Cardiac fibroblast (primary cell): ENCODE results near the gene PPDPF.

Source experiments
- DNase-seq, 2 donors: peaks; one replicate each; pipeline versions ENCODE4 v3.0.0 to v3.0.0-alpha.2; 2010; ENCODE audit warnings: low read depth in 2 of 2
- H3K4me3 ChIP-seq, 2 donors: replicated peaks in 1 of 2; 1 replicate in 1 of 2; 2 replicates in 1 of 2; pipeline ENCODE4 v1.5.1; 2011; ENCODE audit warnings: low read depth in 2 of 2, low read length in 2 of 2, mild to moderate bottlenecking in 2 of 2, moderate library complexity in 1 of 2
- TF ChIP-seq, protein P1 (sequence below): IDR thresholded peaks from one replicate; pipeline ENCODE4 v1.5.1; 2011; ENCODE audit warnings: low read depth, mild to moderate bottlenecking, low read length, inconsistent platforms

The PPDPF gene

DNA sequence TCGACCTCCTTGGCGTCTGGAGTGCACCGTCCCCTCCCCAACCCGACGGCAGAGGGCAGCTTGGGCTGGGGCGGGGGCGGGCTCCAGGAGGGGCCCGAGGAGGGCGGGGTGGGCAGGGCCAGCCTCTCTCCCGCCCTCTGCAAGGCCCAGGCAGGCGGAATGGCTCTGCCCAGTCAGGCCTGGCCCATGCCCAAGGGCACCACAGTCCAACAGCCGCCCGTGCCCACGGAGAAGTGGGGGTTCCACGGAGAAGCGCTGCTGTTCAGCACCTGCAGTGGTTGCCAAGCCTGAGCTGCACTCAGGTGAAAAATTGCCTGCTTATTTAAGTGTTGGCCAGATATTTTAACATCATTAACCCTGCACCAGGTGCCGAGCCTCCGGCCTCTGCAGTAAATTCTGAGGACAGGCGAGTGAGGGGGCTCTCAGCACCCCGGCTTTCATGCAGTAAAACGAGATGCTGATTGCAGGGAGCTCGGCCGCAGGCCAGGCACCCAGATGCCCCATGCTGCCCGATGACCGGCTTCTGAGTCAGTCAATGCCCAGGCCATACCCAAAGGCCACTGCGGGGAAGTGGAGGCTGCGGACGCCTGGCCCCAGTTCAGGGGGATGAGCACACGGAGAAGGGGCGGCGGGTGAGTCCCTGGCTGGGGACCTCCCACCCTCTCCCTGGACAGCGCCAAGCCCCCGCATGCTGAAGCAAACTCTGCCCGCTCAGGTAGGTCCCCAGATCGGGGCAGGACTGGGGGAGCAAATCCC, 27.3 kb downstream of the PPDPF start, which contains the start of gene SRMS:
TSS of gene SRMS (minus strand) at position 25 of the 756 bp plus-strand sequence. CDS start 286 bp downstream, outside the sequence.
- H3K4me3 ChIP-seq, result no peak within 1 kb of the TSS
- DNase-seq, result no peak
- TF ChIP-seq, protein P1, sequence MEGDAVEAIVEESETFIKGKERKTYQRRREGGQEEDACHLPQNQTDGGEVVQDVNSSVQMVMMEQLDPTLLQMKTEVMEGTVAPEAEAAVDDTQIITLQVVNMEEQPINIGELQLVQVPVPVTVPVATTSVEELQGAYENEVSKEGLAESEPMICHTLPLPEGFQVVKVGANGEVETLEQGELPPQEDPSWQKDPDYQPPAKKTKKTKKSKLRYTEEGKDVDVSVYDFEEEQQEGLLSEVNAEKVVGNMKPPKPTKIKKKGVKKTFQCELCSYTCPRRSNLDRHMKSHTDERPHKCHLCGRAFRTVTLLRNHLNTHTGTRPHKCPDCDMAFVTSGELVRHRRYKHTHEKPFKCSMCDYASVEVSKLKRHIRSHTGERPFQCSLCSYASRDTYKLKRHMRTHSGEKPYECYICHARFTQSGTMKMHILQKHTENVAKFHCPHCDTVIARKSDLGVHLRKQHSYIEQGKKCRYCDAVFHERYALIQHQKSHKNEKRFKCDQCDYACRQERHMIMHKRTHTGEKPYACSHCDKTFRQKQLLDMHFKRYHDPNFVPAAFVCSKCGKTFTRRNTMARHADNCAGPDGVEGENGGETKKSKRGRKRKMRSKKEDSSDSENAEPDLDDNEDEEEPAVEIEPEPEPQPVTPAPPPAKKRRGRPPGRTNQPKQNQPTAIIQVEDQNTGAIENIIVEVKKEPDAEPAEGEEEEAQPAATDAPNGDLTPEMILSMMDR, result no peak

DNA sequence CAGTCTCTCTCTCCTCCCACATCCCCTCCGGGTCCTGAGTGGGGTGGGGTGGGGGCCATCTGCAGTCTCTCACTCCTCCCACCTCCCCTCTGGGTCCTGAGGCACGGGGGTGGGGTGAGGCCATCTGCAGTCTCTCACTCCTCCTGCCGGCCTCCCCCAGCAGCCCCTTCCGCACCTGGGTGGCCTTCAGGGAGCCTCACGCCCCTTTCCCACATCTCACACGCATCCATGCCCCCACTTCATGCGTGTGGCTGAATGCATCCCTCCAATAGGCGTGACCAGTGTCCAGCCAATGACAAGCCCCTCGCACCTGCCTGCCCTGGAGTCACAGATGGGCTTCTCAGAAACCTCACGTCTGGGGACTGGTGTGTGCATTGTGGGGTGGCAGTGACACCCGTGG, 28.0 kb downstream of the PPDPF start:
- no peak overlapping the region for H3K4me3 ChIP-seq
- TF ChIP-seq, protein P1, result no peak
- DNase-seq, result no peak

DNA sequence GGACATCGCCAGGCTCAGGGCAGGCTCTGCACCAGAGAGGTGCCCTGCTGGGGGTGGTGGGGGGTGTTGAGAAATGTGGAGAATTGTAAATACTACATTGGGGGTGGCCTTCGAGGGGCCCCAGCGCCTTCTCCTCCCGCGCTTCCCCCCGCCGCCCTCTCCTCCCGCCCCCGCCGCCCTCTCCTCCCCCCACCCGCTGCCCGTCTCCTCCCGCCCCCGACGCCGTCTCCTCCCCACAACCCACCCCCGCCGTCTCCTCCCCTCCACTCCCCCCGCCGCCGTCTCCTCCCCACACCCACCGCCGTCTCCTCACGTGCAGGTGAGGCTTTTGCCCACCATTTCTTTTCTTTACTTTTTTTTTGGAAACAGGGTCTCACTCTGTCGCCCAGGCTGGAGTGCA, 28.5 kb downstream of the PPDPF start:
- H3K4me3 ChIP-seq, result no peak overlapping the region
- TF ChIP-seq, protein P1, result no peak
- no peak for DNase-seq

DNA sequence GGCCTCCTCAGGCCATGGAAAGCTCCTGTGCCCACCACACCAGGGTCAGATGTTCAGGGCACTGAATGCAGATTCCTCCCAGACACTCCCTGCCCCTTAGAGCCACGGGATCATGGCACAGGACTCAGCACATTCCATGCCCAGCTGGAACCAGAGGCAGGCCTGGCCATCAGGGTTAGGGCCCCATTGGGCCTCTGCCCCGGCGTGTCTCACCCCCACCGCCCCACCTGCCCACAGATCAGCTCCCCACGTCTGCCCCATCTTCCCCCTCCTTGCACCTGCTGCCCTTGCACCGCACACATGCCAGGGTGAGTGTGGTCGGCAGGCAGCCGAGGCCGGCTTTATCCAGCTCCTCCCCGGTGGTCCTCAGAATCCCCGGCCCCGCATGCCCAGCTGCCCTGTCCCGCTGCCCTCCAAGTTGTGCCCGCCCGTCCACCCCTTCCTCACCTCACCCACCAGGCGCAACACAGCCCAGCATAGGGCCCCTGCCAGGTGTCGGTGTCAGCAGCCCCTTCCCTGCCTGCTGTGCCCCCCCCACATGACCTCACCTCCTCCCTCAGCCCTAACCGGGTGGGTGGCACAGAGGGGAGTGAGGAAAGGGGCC, 29.2 kb downstream of the PPDPF start:
- no peak overlapping the region for H3K4me3 ChIP-seq
- TF ChIP-seq, protein P1, result no peak
- no peak for DNase-seq

DNA sequence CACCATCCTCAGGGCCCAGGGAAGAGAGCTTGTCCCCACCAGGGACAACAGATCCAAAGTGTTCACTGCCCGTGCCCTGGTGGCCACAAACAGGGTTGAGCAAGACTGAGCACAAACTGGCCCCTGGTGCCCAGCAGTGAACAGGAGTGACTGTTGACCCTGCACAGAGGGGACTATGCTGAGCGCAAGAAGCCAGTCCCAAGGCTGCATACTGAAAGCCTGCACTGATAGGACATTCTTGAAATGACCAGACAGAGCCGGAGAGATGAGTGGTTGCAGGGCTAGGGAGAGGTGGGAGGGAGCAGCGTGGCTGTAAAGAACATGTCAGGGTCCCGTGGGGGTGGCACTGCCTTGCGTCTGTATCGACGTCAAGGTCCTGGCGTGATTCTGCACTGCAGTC, 30.5 kb downstream of the PPDPF start:
- TF ChIP-seq, protein P1, result no peak
- peak; percentile 35 to 46 for DNase-seq

DNA sequence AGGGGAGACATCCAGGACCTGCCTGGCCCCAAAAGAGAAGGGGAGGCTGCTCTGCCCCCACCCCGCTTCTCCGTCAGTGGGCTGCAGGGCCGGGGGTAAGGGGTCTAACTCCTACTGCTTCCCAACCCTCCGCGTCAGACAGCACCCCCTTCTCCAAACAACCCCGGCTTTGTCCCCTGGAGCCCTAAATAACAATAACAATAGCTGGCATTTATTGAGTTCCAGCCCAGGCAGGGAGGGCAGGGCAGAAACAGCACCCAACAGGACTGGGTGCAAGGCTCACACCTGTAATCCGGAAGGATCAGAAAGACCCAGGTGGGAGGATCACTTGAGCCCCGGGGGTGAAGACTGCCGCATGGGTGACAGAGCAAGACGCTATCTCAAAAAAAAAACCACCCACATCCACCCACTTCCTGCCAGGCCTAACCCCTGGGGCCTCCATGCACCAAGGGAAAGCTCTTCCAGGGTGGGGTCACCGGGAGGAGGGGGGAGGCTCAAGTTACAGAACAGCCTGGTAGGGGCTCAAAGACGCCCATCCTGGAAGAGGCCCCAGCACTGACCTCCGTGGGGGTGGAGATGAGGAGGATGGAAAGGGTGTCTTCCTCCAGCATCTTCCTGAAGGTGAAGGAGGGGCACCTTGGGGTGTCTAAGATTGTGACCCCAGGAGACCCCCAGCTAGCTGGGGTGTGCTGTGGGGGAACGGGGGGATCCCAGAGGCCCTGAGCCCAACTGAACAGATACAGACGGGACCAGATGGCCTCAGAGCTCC, 32.1 kb downstream of the PPDPF start:
- TF ChIP-seq, protein P1, result no peak
- no peak for DNase-seq
- H3K4me3 ChIP-seq, result no peak overlapping the region

More for the DNA sequence above, 30.5 kb downstream of the PPDPF start:
- H3K4me3 ChIP-seq, result no peak overlapping the region
